GM18858 (cell line): Measurements from ENCODE around the gene SLC27A4.

Experiments
- ATAC-seq: cut with Tn5 transposase; IDR thresholded peaks from one replicate; pipeline ENCODE4 v1.9.1; 2021; ENCODE audit not compliant: unreplicated experiment

Gene SLC27A4

GRCh38 chr9:128361986-128362646, 21.8 kb downstream of the SLC27A4 start:
- no peak for ATAC-seq

- ATAC-seq = no peak
Observed at GRCh38 chr9:128362774-128363173, 22.4 kb downstream of the SLC27A4 start.

- no peak for ATAC-seq
Observed at GRCh38 chr9:128365525-128365924, 25.2 kb downstream of the SLC27A4 start.

- no peak for ATAC-seq
Observed at GRCh38 chr9:128369024-128369706, 28.8 kb downstream of the SLC27A4 start.

GRCh38 chr9:128370367-128370751, 30.0 kb downstream of the SLC27A4 start:
- no peak for ATAC-seq

GRCh38 chr9:128370752-128371629, 30.7 kb downstream of the SLC27A4 start, which contains the start of gene URM1:
URM1 (plus strand) TSS chr9:128371374; CDS start chr9:128371381, 7 bp downstream.
- peak; percentile 79 for ATAC-seq

- ATAC-seq = no peak
Observed at GRCh38 chr9:128371630-128372117, 31.3 kb downstream of the SLC27A4 start.

GRCh38 chr9:128372188-128372641, 31.9 kb downstream of the SLC27A4 start:
- no peak for ATAC-seq

- ATAC-seq = no peak
Observed at GRCh38 chr9:128372784-128373183, 32.5 kb downstream of the SLC27A4 start.

GRCh38 chr9:128374221-128374675, 33.9 kb downstream of the SLC27A4 start:
- no peak for ATAC-seq

GRCh38 chr9:128375865-128376264, 35.5 kb downstream of the SLC27A4 start:
- ATAC-seq = no peak

GRCh38 chr9:128382261-128382660, 41.9 kb downstream of the SLC27A4 start:
- ATAC-seq = no peak

GRCh38 chr9:128383007-128383753, 42.9 kb downstream of the SLC27A4 start:
- no peak for ATAC-seq

- ATAC-seq = no peak
Observed at GRCh38 chr9:128383791-128384190, 43.5 kb downstream of the SLC27A4 start.

GRCh38 chr9:128384801-128385495, 44.6 kb downstream of the SLC27A4 start:
- ATAC-seq = no peak

- no peak for ATAC-seq
Observed at GRCh38 chr9:128385496-128386460, 45.5 kb downstream of the SLC27A4 start.

- ATAC-seq = no peak
Observed at GRCh38 chr9:128388150-128388549, 47.8 kb downstream of the SLC27A4 start.

- no peak for ATAC-seq
Observed at GRCh38 chr9:128389395-128390149, 49.2 kb downstream of the SLC27A4 start.
